B cell (primary cell): ENCODE results near the gene PRKCH. TPM values are rescaled to one million over a fixed set of nuclear protein-coding genes. Genes with fewer than 3 reads are reported as not detected.
A peak's percentile ranks its signal among the peaks of the same experiment; 100 is the strongest.

Source experiments
- ATAC-seq: fragments of 200-7000 bp; cut with Tn5 transposase; one replicate; pipeline ENCODE4 v1.10.0; 2021; ENCODE audit warnings: low read depth, mild to moderate bottlenecking, moderate number of reproducible peaks, moderate library complexity
- CTCF ChIA-PET: fragments of 350-600 bp; sonication (Branson Sonifier 250); formaldehyde crosslinking; loops from one replicate; lab custom pipeline; 2021; ENCODE audit warnings: antibody characterized with exemption, inconsistent platforms; lab: Charles Lee
- POLR2A ChIA-PET: fragments of 350-600 bp; sonication (Branson Sonifier 250); formaldehyde crosslinking; loops from one replicate; lab custom pipeline; 2021; ENCODE audit warnings: antibody characterized with exemption; lab: Charles Lee
- DNase-seq: peaks from one replicate; pipeline ENCODE4 v3.0.0; 2013
- H2AFZ ChIP-seq: 2 replicates; pipeline ENCODE4 v1.6.1; 2012; ENCODE audit warnings: mild to moderate bottlenecking, low read depth, low read length; ENCODE audit not compliant: insufficient read depth, poor library complexity, severe bottlenecking
- H3K27ac ChIP-seq, 2 donors: 1 replicate in 1 of 2; 2 replicates in 1 of 2; pipeline ENCODE4 v1.5.1; 2012 to 2013; ENCODE audit warnings: low read length in 2 of 2, mild to moderate bottlenecking in 2 of 2, moderate library complexity in 1 of 2
- H3K27me3 ChIP-seq, 4 experiments: fragments of 200-600 bp in 1 of 4; sonication (generic) in 1 of 4; replicated peaks in 1 of 4; 1 replicate in 2 of 4; 2 replicates in 2 of 4; pipeline versions ENCODE4 v1.6.1 to v1.7.0; 2013 to 2016; ENCODE audit warnings: low read length in 3 of 4, mild to moderate bottlenecking in 2 of 4, mixed read lengths in 1 of 4, moderate library complexity in 1 of 4; ENCODE audit not compliant: insufficient read depth in 4 of 4, control insufficient read depth in 3 of 4; ENCODE audit errors: control extremely low read depth in 1 of 4
- H3K36me3 ChIP-seq, 2 experiments: replicated peaks in 1 of 2; 1 replicate in 1 of 2; 2 replicates in 1 of 2; pipeline versions ENCODE4 v1.6.1 to v1.7.1; 2013; ENCODE audit warnings: low read length in 1 of 2; ENCODE audit not compliant: insufficient read depth in 2 of 2, control insufficient read depth in 1 of 2; ENCODE audit errors: control extremely low read depth in 1 of 2, extremely low read depth in 1 of 2
- H3K4me1 ChIP-seq, 2 donors: fragments of 200-600 bp in 1 of 2; sonication (generic) in 1 of 2; 1 replicate in 1 of 2; 2 replicates in 1 of 2; pipeline versions ENCODE4 v1.5.1 to v1.6.1; 2013 to 2017; ENCODE audit warnings: low read length in 2 of 2; ENCODE audit not compliant: control insufficient read depth in 2 of 2, insufficient read depth in 2 of 2
- H3K4me2 ChIP-seq: replicated peaks from 2 replicates; pipeline ENCODE3; 2012; ENCODE audit warnings: mild to moderate bottlenecking, low read depth, low read length; ENCODE audit not compliant: poor library complexity, severe bottlenecking
- H3K4me3 ChIP-seq, 5 experiments: fragments of 200-600 bp in 1 of 5; sonication (generic) in 1 of 5; 1 replicate in 3 of 5; 2 replicates in 2 of 5; pipeline versions ENCODE4 v1.5.1 to v1.7.0; 2011 to 2016; ENCODE audit warnings: low read length in 4 of 5, mild to moderate bottlenecking in 4 of 5, low read depth in 2 of 5, control low read depth in 1 of 5, moderate library complexity in 1 of 5; ENCODE audit not compliant: insufficient read depth in 1 of 5; ENCODE audit errors: control extremely low read depth in 1 of 5, extremely low read depth in 1 of 5
- H3K79me2 ChIP-seq: fragments of 200-600 bp; sonication (generic); one replicate; pipeline ENCODE4 v1.6.0; 2016; ENCODE audit warnings: low read length; ENCODE audit not compliant: control insufficient read depth, insufficient read depth
- H3K9ac ChIP-seq: fragments of 200-600 bp; sonication (generic); 2 replicates; pipeline ENCODE4 v1.6.1; 2017; ENCODE audit warnings: mild to moderate bottlenecking, low read length, moderate library complexity
- H3K9me3 ChIP-seq, 3 donors: one replicate each; pipeline versions ENCODE4 v1.6.1 to v1.7.1; 2013; ENCODE audit warnings: low read length in 2 of 3; ENCODE audit not compliant: control insufficient read depth in 2 of 3, insufficient read depth in 1 of 3; ENCODE audit errors: control extremely low read depth in 1 of 3
- H4K20me1 ChIP-seq: 2 replicates; pipeline ENCODE4 v1.6.0; 2012; ENCODE audit warnings: mild to moderate bottlenecking, low read length; ENCODE audit not compliant: insufficient read depth, control insufficient read depth, poor library complexity, severe bottlenecking
- H3K27ac Mint-ChIP-seq: one replicate; pipeline ENCODE4 v1.8.0; 2021; ENCODE audit warnings: mixed read lengths
- H3K27me3 Mint-ChIP-seq: one replicate; pipeline ENCODE4 v1.8.0; 2021; ENCODE audit warnings: mixed read lengths
- H3K4me1 Mint-ChIP-seq: one replicate; pipeline ENCODE4 v1.8.0; 2021; ENCODE audit warnings: mixed read lengths
- H3K4me3 Mint-ChIP-seq: one replicate; pipeline ENCODE4 v1.8.0; 2021; ENCODE audit warnings: mixed read lengths
- H3K9me3 Mint-ChIP-seq: one replicate; pipeline ENCODE4 v1.8.0; 2022; ENCODE audit warnings: mixed read lengths; ENCODE audit not compliant: insufficient read depth
- EZH2 ChIP-seq: IDR thresholded peaks from 2 replicates; pipeline ENCODE4 v1.6.1; 2012; ENCODE audit warnings: borderline replicate concordance, low read depth, mild to moderate bottlenecking, moderate library complexity, low read length; ENCODE audit not compliant: insufficient read depth, poor library complexity, severe bottlenecking
- WGBS: methylation state at CpG from one replicate; pipeline ENCODE4 v1.1.5; 2013; ENCODE audit warnings: missing lambda C conversion rate; ENCODE audit not compliant: insufficient coverage; 5-methylcytosine and 5-hydroxymethylcytosine counted together
- intact Hi-C: fragments of 100-400 bp; cut with micrococcal nuclease; formaldehyde crosslinking; loops from one replicate; pipeline ENCODE4 v1.10.0; 2022
- polyA plus RNA-seq: library from polyadenylated mRNA; depleted of rRNA; stranded (reverse); fragments of >200 nt; gene quantifications from 2 replicates; pipeline ENCODE4 v1.2.3, GENCODE V29; 2012
- total RNA-seq, 2 donors: library from RNA; stranded (reverse); fragments of 120-200 nt in 1 of 2; gene quantifications; 1 replicate in 1 of 2; 2 replicates in 1 of 2; pipeline versions ENCODE4 v1.2.3 to v1.2.4, GENCODE V29; 2013 to 2022
- TF ChIP-seq, protein P1 (sequence below): fragments of 200-600 bp; IDR thresholded peaks from one replicate; pipeline ENCODE4 v1.8.0; 2022; ENCODE audit warnings: antibody characterized with exemption, mild to moderate bottlenecking

The PRKCH gene
- total and polyA plus RNA-seq, 2 donors (not counting 1 experiment from before 2014, with no cell fraction given): 2.0 to 5.0 TPM

DNA sequence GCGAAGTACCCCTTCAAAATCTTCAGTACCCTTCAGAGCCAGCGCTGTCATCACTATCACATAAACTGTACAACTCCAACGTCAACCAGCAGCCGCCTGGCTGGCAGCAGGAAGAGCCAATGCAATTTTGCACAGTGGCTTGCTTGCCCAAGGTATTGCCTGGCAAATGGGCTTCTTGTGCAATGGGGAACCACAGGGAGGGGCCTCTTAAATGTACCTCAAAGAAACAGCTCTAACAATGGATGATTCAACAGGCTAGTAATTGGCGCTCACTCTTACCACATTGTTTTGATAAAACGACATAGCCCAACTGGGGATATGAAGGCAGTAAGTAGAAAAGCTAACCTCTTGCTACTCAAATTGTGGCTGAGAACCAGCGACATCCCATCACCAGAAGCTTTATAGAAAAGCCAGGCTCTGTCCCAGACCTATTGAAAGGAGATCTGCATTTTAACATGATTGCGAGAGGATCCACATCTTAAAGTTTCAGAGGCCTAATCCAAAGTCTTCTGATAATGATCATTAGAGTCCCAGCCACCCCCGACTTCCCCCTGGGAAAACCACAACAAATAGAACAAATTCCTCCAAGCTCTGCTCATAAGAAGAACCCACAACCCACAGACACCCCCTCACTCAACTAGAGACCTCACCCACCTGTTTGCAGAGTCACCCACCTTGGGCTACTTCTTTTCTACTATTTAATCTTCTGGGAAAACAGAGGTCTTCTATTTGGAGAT, 248.6 kb downstream of the PRKCH start:
- H3K4me1 Mint-ChIP-seq: peaks cover 48% of the 10 kb centered on the region
- Histone ChIP-seq H3K9me3 (no peaks in the 10 kb centered on the region), H3K36me3 (no peaks in the 10 kb centered on the region), H4K20me1 (no peaks in the 10 kb centered on the region), H3K27me3 (no peaks in the 10 kb centered on the region), H3K27ac (peak overlapping the region; percentile 7 to 91), H3K4me3 (peak overlapping the region in 1 of 5 experiments; percentile 39), H3K79me2 (peaks cover 3% of the 10 kb centered on the region), H3K4me2 (peak overlapping the region; percentile 89), H3K4me1 (peaks cover 35 to 40% of the 10 kb centered on the region in 2 donors), H2AFZ (no peak overlapping the region), H3K9ac (no peak overlapping the region)
- ChIA-PET POLR2A (interaction anchor here (0.5 to 2.4 kb wide), 7 partner anchors 11 to 124 kb away, joined by 3 to 16 read pairs (median 6); partner anchors contain the start of gene HIF1A), CTCF (interaction anchor here (1.0 to 7.0 kb wide), 7 partner anchors 17 to 160 kb away, joined by 3 to 76 read pairs (median 6); partner anchors contain the start of gene HIF1A)
- H3K9me3 Mint-ChIP-seq: no peaks in the 10 kb centered on the region
- intact Hi-C loops: loop anchor here (2.0 to 5.0 kb wide), 3 partner anchors 37 to 142 kb away; no protein-coding TSS in a partner anchor
- ATAC-seq (no peak), DNase-seq (peak; percentile 23)
- WGBS: 81% methylated on average over 7 of the region's 9 CpGs
- no peak for TF ChIP-seq EZH2
- TF ChIP-seq, protein P1, sequence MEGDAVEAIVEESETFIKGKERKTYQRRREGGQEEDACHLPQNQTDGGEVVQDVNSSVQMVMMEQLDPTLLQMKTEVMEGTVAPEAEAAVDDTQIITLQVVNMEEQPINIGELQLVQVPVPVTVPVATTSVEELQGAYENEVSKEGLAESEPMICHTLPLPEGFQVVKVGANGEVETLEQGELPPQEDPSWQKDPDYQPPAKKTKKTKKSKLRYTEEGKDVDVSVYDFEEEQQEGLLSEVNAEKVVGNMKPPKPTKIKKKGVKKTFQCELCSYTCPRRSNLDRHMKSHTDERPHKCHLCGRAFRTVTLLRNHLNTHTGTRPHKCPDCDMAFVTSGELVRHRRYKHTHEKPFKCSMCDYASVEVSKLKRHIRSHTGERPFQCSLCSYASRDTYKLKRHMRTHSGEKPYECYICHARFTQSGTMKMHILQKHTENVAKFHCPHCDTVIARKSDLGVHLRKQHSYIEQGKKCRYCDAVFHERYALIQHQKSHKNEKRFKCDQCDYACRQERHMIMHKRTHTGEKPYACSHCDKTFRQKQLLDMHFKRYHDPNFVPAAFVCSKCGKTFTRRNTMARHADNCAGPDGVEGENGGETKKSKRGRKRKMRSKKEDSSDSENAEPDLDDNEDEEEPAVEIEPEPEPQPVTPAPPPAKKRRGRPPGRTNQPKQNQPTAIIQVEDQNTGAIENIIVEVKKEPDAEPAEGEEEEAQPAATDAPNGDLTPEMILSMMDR: no peak
- peak overlapping the region; percentile 84 for H3K4me3 Mint-ChIP-seq
- peak overlapping the region; percentile 93 for H3K27ac Mint-ChIP-seq
- no peaks in the 10 kb centered on the region for H3K27me3 Mint-ChIP-seq
